Calu3 (cell line): ENCODE results near the gene LRTM1. TPM values are rescaled to one million over a fixed set of nuclear protein-coding genes. Genes with fewer than 3 reads are reported as not detected.

Experiments
- BruUV-seq: library from RNA; stranded (reverse); fragments of 400-500 nt; replicated peaks from 2 replicates; lab custom pipeline; 2021; lab: Mats Ljungman, UMichigan
- CTCF ChIA-PET: fragments of 300-600 bp; sonication (Branson Sonifier 250); formaldehyde crosslinking; loops from one replicate; lab custom pipeline; 2022; ENCODE audit warnings: antibody characterized with exemption; lab: Charles Lee
- DNase-seq: peaks from one replicate; pipeline ENCODE4 v3.0.0; 2022
- H3K27ac Mint-ChIP-seq: one replicate; pipeline ENCODE4 v1.8.0; 2022; ENCODE audit warnings: mixed read lengths; ENCODE audit not compliant: unreplicated experiment
- H3K27me3 Mint-ChIP-seq: one replicate; pipeline ENCODE4 v1.8.0; 2022; ENCODE audit warnings: mixed read lengths; ENCODE audit not compliant: unreplicated experiment
- H3K36me3 Mint-ChIP-seq: one replicate; pipeline ENCODE4 v1.8.0; 2022; ENCODE audit warnings: mild to moderate bottlenecking, moderate library complexity, mixed read lengths; ENCODE audit not compliant: insufficient read depth, unreplicated experiment
- H3K4me1 Mint-ChIP-seq: one replicate; pipeline ENCODE4 v1.8.0; 2022; ENCODE audit warnings: mild to moderate bottlenecking, low read depth, mixed read lengths; ENCODE audit not compliant: unreplicated experiment
- H3K4me3 Mint-ChIP-seq: one replicate; pipeline ENCODE4 v1.8.0; 2022; ENCODE audit warnings: mild to moderate bottlenecking, low read depth, moderate library complexity, mixed read lengths; ENCODE audit not compliant: unreplicated experiment
- H3K9me3 Mint-ChIP-seq: one replicate; pipeline ENCODE4 v1.8.0; 2022; ENCODE audit warnings: low read depth, mixed read lengths; ENCODE audit not compliant: unreplicated experiment
- CTCF ChIP-seq: fragments of 200-600 bp; IDR thresholded peaks from one replicate; pipeline ENCODE4 v1.8.0; 2022; ENCODE audit warnings: antibody characterized with exemption; ENCODE audit not compliant: unreplicated experiment
- intact Hi-C: fragments of 100-400 bp; cut with micrococcal nuclease; formaldehyde crosslinking; loops from one replicate; pipeline ENCODE4 v1.10.0; 2022; ENCODE audit not compliant: unreplicated experiment
- total RNA-seq: library from RNA; stranded (reverse); gene quantifications from 2 replicates; pipeline ENCODE4 v1.2.3, GENCODE V29; 2022

Gene LRTM1
- total RNA-seq, 1 experiment from 2014 or later: not detected

DNA sequence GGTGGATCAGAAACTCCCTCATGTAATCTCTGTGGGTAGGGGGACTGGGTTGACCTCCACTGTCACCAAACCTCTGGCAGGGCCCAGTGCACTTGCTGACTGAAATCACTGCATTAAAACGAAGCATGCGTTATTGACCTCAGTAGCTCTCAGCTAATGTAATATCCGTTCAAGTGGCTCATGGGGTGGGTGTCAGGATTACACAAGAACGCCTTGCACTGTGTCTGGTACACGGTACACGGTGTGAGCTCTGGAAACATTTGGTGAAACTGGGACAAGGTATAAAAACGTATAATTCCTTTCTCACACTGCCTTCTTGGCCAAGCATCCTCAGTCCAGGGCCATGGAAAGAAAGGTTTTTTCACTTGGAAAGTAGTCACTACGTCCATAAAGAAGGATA is 11.9 kb downstream of the LRTM1 start:
- CTCF ChIA-PET: no interaction called here

DNA sequence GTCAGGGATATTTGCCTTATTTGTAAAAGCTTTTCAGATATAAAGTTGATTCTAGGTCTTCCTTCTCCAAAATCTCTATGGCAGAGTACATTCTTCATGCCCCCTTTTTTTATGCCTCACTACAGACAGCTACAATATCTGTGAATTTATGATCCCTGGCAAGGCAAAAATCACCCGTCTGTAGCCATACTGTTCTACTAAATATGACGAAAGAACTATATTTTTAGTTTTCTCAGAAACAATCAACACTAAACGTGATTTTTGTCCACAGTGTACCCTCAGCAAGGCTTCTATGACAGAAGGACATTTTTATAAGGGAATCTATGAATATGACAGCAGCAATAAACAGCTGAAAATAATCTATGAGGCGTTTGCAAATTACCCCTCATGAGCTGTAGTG is 12.7 kb downstream of the LRTM1 start:
- CTCF ChIA-PET: no interaction called here
- Mint-ChIP-seq H3K4me1 (no peaks in the 10 kb centered on the region), H3K9me3 (peaks cover 10% of the 10 kb centered on the region), H3K36me3 (no peaks in the 10 kb centered on the region), H3K27me3 (no peaks in the 10 kb centered on the region), H3K27ac (no peak overlapping the region), H3K4me3 (no peak overlapping the region)
- intact Hi-C loops: no loop called here
- BruUV-seq: no TSS peak
- no peak for DNase-seq
- TF ChIP-seq CTCF: no peak

More for the DNA sequence above, 11.9 kb downstream of the LRTM1 start:
- H3K4me1 Mint-ChIP-seq: no peaks in the 10 kb centered on the region
- TF ChIP-seq CTCF: no peak
- peaks cover 10% of the 10 kb centered on the region for H3K9me3 Mint-ChIP-seq
- BruUV-seq: no TSS peak
- intact Hi-C loops: no loop called here
- no peaks in the 10 kb centered on the region for H3K36me3 Mint-ChIP-seq
- no peak overlapping the region for H3K27ac Mint-ChIP-seq
- no peak overlapping the region for H3K4me3 Mint-ChIP-seq
- no peak for DNase-seq
- H3K27me3 Mint-ChIP-seq: no peaks in the 10 kb centered on the region

DNA sequence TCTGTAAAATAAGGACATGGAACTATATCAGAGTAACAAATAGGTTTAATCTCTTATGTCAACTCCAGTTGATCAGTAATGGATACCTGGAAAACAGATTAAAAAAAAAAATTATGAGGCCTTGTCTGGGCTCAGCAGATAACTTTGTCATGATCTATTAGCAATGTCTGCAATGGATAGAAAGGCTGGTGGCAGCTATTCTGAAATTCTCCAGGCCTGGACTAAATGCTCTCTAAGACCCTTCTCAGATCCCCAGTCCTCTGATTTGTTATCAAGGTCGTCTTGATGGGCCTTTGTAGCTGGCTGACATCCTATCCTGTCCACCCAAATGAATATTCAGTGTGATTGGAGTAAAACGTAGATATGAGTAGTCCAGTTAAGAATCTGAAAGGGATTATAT is 13.7 kb downstream of the LRTM1 start:
- intact Hi-C loops: no loop called here
- Mint-ChIP-seq H3K36me3 (no peaks in the 10 kb centered on the region), H3K4me3 (no peak overlapping the region)

DNA sequence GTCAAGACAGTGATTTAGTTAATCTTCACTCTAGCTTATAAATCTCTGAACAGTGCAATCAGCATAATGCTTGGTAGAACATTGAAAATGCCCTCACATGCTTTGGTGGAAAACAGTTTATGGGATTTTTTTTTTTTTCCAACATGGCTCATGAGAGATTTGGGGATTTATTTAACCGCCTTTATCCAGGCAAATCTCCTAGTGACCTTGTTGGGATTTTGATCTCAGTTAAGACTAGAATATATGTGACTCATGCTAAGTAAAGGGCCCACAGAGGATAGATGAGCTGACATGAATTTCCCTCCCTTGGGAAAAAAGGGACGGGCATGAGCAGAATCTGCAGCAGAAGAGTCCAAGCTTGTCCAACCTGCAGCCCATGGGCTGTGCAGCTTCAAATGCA is 18.7 kb downstream of the LRTM1 start:
- no peak for DNase-seq
- Mint-ChIP-seq H3K27ac (no peak overlapping the region), H3K9me3 (peaks cover 7% of the 10 kb centered on the region), H3K4me3 (no peak overlapping the region), H3K4me1 (no peaks in the 10 kb centered on the region), H3K36me3 (no peaks in the 10 kb centered on the region), H3K27me3 (no peaks in the 10 kb centered on the region)
- TF ChIP-seq CTCF: no peak
- CTCF ChIA-PET: interaction anchor here (0.7 kb wide), 1 partner anchor 364 kb away, joined by 3 read pairs; no protein-coding TSS in a partner anchor
- intact Hi-C loops: no loop called here
- no TSS peak for BruUV-seq

More for the DNA sequence above, 13.7 kb downstream of the LRTM1 start:
- no peak for DNase-seq
- TF ChIP-seq CTCF: no peak
- Mint-ChIP-seq H3K9me3 (peaks cover 10% of the 10 kb centered on the region), H3K27me3 (no peaks in the 10 kb centered on the region), H3K4me1 (no peaks in the 10 kb centered on the region), H3K27ac (no peak overlapping the region)
- CTCF ChIA-PET: no interaction called here
- BruUV-seq: no TSS peak
